Vagina (tissue), 2 donors: ENCODE data around the gene PIP5K1B. TPM values are rescaled to one million over a fixed set of nuclear protein-coding genes. Genes with fewer than 3 reads are reported as not detected.

Experiments used
- DNase-seq, 2 donors: peaks; one replicate each; pipeline ENCODE4 v3.0.0-alpha.2; 2017; ENCODE audit errors: extremely low spot score in 2 of 2
- H3K27ac ChIP-seq: fragments of 200-600 bp; sonication (generic); one replicate; pipeline ENCODE4 v1.5.1; 2019
- H3K27me3 ChIP-seq: fragments of 200-600 bp; sonication (generic); one replicate; pipeline ENCODE4 v1.5.1; 2019
- H3K36me3 ChIP-seq, 2 donors: fragments of 200-600 bp; sonication (generic); one replicate each; pipeline ENCODE4 v1.5.1; 2017 to 2019
- H3K4me1 ChIP-seq: fragments of 200-600 bp; sonication (generic); one replicate; pipeline ENCODE4 v1.5.1; 2019
- H3K4me3 ChIP-seq, 2 donors: fragments of 200-600 bp; sonication (generic); 1 replicate in 1 of 2; 2 replicates in 1 of 2; pipeline ENCODE4 v1.5.1; 2016 to 2019
- H3K9me3 ChIP-seq: fragments of 200-600 bp; sonication (generic); one replicate; pipeline ENCODE4 v1.5.1; 2019
- CTCF ChIP-seq, 3 experiments: fragments of 450-650 bp in 2 of 3; fragments of 200-600 bp in 1 of 3; sonication (generic) in 1 of 3; IDR thresholded peaks; one replicate each; pipeline ENCODE4 v1.5.1; 2017 to 2019; ENCODE audit warnings: antibody characterized with exemption in 3 of 3, mild to moderate bottlenecking in 2 of 3, moderate library complexity in 2 of 3
- POLR2A ChIP-seq, 2 donors: fragments of 450-650 bp; IDR thresholded peaks; one replicate each; pipeline ENCODE4 v1.6.1; 2017; ENCODE audit warnings: antibody characterized with exemption in 2 of 2, mild to moderate bottlenecking in 2 of 2, moderate library complexity in 2 of 2
- POLR2AphosphoS5 ChIP-seq, 2 donors: sonication (generic); formaldehyde crosslinking; IDR thresholded peaks; one replicate each; pipeline ENCODE4 v1.9.0; 2017; ENCODE audit warnings: antibody characterized with exemption in 2 of 2, mild to moderate bottlenecking in 2 of 2, low read depth in 1 of 2; ENCODE audit not compliant: insufficient read depth in 1 of 2
- intact Hi-C: fragments of 100-400 bp; cut with DNase I; formaldehyde crosslinking; loops from one replicate; pipeline ENCODE4 v1.15.1; 2023
- small RNA-seq: library from RNA; depleted of rRNA; stranded (forward); fragments of <200 nt; gene quantifications from one replicate; pipeline ENCODE3, GENCODE V24; 2016
- total RNA-seq: library from RNA; depleted of rRNA; stranded (reverse); fragments of >200 nt; gene quantifications from one replicate; pipeline ENCODE4 v1.2.3, GENCODE V29; 2016

Gene PIP5K1B
- total RNA-seq, 1 donor from 2014 or later: 2.9 TPM

- Histone ChIP-seq H3K4me1 (no peaks in the 10 kb centered on the region), H3K9me3 (no peaks in the 10 kb centered on the region), H3K4me3 (no peak overlapping the region), H3K27me3 (no peaks in the 10 kb centered on the region), H3K36me3 (no peaks in the 10 kb centered on the region), H3K27ac (no peak overlapping the region)
- no peak for DNase-seq
- TF ChIP-seq CTCF (IDR thresholded peaks at IDR 0.05) (no peak), POLR2AphosphoS5 (IDR thresholded peaks at IDR 0.05; ENCODE audit: insufficient read depth in 1 of 2, low read depth in 1 of 2) (no peak), POLR2A (IDR thresholded peaks at IDR 0.05) (no peak)
- intact Hi-C loops: loop anchor here (5.0 kb wide), 1 partner anchor 137 kb away; no protein-coding TSS in a partner anchor
Observed at GRCh38 chr9:69054989-69055388, 349.9 kb downstream of the PIP5K1B start.

GRCh38 chr9:69056191-69056815 lies 351.3 kb downstream of the PIP5K1B start:
- Histone ChIP-seq H3K4me1 (no peaks in the 10 kb centered on the region), H3K36me3 (no peaks in the 10 kb centered on the region), H3K27ac (no peak overlapping the region), H3K27me3 (no peaks in the 10 kb centered on the region), H3K4me3 (no peak overlapping the region), H3K9me3 (no peaks in the 10 kb centered on the region)
- no peak for DNase-seq
- intact Hi-C loops: no loop called here
- TF ChIP-seq CTCF (IDR thresholded peaks at IDR 0.05) (no peak), POLR2A (IDR thresholded peaks at IDR 0.05) (no peak), POLR2AphosphoS5 (IDR thresholded peaks at IDR 0.05; ENCODE audit: insufficient read depth in 1 of 2, low read depth in 1 of 2) (no peak)

GRCh38 chr9:69058101-69058500 lies 353.1 kb downstream of the PIP5K1B start:
- intact Hi-C loops: no loop called here
- no peaks in the 10 kb centered on the region for H3K9me3 ChIP-seq
- H3K36me3 ChIP-seq: no peaks in the 10 kb centered on the region
- H3K27me3 ChIP-seq: no peaks in the 10 kb centered on the region
- no peak for TF ChIP-seq CTCF (IDR thresholded peaks at IDR 0.05)
- TF ChIP-seq POLR2AphosphoS5 (IDR thresholded peaks at IDR 0.05; ENCODE audit: insufficient read depth in 1 of 2, low read depth in 1 of 2): no peak
- TF ChIP-seq POLR2A (IDR thresholded peaks at IDR 0.05): no peak
- no peak overlapping the region for H3K4me3 ChIP-seq
- H3K4me1 ChIP-seq: no peaks in the 10 kb centered on the region
- H3K27ac ChIP-seq: no peak overlapping the region
- no peak for DNase-seq

Small RNA genes within 50 kb of the gene (small RNA-seq; reads per million reads assigned to genes)
- not detected for gene RNU6-820P

Other genes with a start within 250 kb of the PIP5K1B start
- not detected for gene TMEM252, start 164.4 kb upstream of the PIP5K1B start, total RNA-seq